HG02973 (cell line): Measurements from ENCODE around the gene NLGN3.

Experiments
- ATAC-seq: cut with Tn5 transposase; IDR thresholded peaks from one replicate; pipeline ENCODE4 v1.9.1; 2021; ENCODE audit warnings: moderate library complexity; ENCODE audit not compliant: unreplicated experiment

The NLGN3 gene

GRCh38 chrX:71118032-71118984 lies 26.3 kb upstream of the NLGN3 start, which contains the start of gene MED12:
Gene MED12, plus strand, starts transcription at chrX:71118596. Its CDS starts 159 bp downstream, at chrX:71118755.
- ATAC-seq, result peak; percentile 89

- no peak for ATAC-seq
Observed at GRCh38 chrX:71118985-71119535, 25.6 kb upstream of the NLGN3 start.

GRCh38 chrX:71128166-71128833 lies 16.3 kb upstream of the NLGN3 start:
- ATAC-seq, result no peak

- no peak for ATAC-seq
Observed at GRCh38 chrX:71128915-71129765, 15.5 kb upstream of the NLGN3 start.

GRCh38 chrX:71131510-71131909 lies 13.1 kb upstream of the NLGN3 start:
- no peak for ATAC-seq

- ATAC-seq, result no peak
Observed at GRCh38 chrX:71140440-71140839, 4.2 kb upstream of the NLGN3 start.

GRCh38 chrX:71143508-71143907 lies 1.1 kb upstream of the NLGN3 start:
- ATAC-seq, result no peak

GRCh38 chrX:71147496-71148277 lies 3.0 kb downstream of the NLGN3 start:
- no peak for ATAC-seq

- ATAC-seq, result no peak
Observed at GRCh38 chrX:71148278-71148663, 3.6 kb downstream of the NLGN3 start.

- no peak for ATAC-seq
Observed at GRCh38 chrX:71151366-71151765, 6.7 kb downstream of the NLGN3 start.

GRCh38 chrX:71154196-71154595 lies 9.6 kb downstream of the NLGN3 start:
- ATAC-seq, result no peak

- ATAC-seq, result no peak
Observed at GRCh38 chrX:71154641-71155040, 10.0 kb downstream of the NLGN3 start.

GRCh38 chrX:71158603-71159002 lies 14.0 kb downstream of the NLGN3 start:
- no peak for ATAC-seq

- no peak for ATAC-seq
Observed at GRCh38 chrX:71159335-71159734, 14.7 kb downstream of the NLGN3 start.

GRCh38 chrX:71160475-71160874 lies 15.8 kb downstream of the NLGN3 start:
- no peak for ATAC-seq

GRCh38 chrX:71162981-71163380 lies 18.3 kb downstream of the NLGN3 start:
- no peak for ATAC-seq

- no peak for ATAC-seq
Observed at GRCh38 chrX:71164071-71164470, 19.4 kb downstream of the NLGN3 start.

GRCh38 chrX:71166461-71166860 lies 21.8 kb downstream of the NLGN3 start:
- no peak for ATAC-seq

GRCh38 chrX:71167031-71167781 lies 22.6 kb downstream of the NLGN3 start:
- ATAC-seq, result no peak
